Fibroblast of peridontal ligament (primary cell): ENCODE results near the gene PKP1.
A peak's percentile ranks its signal among the peaks of the same experiment; 100 is the strongest.

Experiments
- DNase-seq: peaks from one replicate; pipeline ENCODE4 v3.0.0-alpha.2; 2010; ENCODE audit errors: extremely low read depth

Gene PKP1

GRCh38 chr1:201260648-201261311 is 22.5 kb upstream of the PKP1 start:
- no peak for DNase-seq

GRCh38 chr1:201261771-201262547 is 21.3 kb upstream of the PKP1 start:
- no peak for DNase-seq

DNA sequence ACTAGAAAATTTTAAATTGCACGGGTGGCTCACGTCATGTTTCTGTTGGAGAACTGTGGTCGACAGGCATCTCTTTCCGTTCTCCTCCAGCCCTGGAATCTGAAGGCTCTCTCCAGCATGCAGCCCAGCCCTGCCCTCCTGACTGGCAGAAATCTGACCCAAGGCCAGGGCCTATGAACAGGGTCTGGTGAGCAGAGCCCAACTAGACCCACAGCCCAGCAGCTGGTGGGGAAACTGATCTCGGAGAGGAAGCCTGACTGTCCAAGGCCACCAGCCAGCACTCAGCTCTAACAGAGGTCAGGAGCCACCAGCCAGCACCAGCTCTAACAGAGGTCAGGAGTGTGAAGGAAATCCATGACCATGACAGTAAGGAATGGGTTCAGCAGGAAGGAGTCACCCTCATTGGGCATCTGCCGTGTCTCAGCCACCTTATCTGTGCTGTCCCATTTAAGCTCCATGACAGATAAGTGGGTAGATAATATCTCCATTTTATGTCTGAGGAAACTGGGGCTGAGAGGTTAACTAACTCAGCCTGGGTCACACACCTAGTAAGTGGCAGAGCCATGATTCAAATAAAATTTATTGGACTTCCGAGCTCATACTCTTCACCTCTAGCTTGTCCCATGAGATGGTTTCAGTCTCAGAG is 20.2 kb upstream of the PKP1 start:
- no peak for DNase-seq

GRCh38 chr1:201264072-201264471 is 19.2 kb upstream of the PKP1 start:
- no peak for DNase-seq

DNA sequence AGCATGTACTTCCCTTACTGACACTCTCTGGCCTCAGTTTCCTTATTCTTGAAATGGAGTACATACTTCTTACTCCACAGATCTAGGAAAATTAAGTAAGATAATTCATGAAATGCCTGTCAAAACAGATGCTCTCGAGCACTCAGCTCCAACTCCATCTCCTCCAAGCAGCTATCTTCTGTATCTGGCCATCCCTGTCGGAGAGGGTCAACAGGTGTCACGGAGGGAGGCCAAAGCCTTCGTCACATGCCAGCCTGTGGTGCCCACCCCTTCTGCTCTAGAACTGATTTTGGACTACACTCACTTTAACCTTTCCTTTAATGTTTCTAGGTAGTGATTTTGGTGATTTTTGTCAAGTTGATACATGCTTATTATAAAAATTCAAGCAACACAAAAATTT is 18.8 kb upstream of the PKP1 start:
- DNase-seq, result no peak

GRCh38 chr1:201265756-201266155 is 17.6 kb upstream of the PKP1 start:
- peak; percentile 14 for DNase-seq

DNA sequence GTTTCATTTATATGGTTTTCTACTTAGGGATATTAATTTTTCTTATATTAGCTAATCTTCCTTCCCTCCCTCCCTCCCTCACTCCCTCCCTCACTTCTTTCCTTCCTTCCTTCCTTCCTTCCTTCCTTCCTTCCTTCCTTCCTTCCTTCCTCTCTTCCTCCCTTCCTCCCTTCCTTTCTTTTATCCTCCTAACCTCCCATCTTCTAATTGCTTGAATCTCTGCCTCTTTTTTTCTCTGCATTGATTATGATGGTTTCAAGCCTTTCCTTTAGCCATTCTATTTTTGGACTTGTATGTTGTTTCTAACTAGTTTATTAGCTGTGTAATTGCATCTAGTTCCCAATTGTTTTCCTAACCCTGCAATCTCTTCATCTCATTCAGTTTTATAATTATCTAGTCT is 17.0 kb upstream of the PKP1 start:
- DNase-seq, result no peak

DNA sequence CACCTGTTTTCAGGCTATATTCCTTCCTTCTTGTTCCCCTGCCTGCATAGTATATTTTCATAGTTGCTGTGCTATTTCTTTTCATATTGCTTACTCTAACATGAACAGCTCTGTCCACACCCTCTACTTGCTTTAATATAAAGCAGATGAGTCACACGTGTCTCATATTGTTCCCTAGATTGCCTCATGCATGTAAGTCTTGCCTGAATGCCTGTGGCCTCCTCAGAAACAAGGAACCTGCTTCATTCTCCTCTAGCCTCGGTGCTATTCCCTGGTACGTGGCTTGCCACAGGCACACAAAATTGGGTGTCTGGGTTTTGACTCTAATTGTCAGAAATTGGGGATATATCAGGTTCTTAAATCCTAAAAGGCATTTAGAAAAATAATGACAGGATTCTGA is 16.5 kb upstream of the PKP1 start:
- peak; percentile 94 for DNase-seq

- DNase-seq, result peak; percentile 61
Measured at GRCh38 chr1:201267481-201268229, 15.7 kb upstream of the PKP1 start.

GRCh38 chr1:201268604-201269151 is 14.6 kb upstream of the PKP1 start:
- peak; percentile 47 for DNase-seq

- no peak for DNase-seq
Measured at GRCh38 chr1:201269281-201269680, 14.0 kb upstream of the PKP1 start.

- no peak for DNase-seq
Measured at GRCh38 chr1:201269900-201270410, 13.4 kb upstream of the PKP1 start.

- DNase-seq, result no peak
Measured at GRCh38 chr1:201270616-201271390, 12.5 kb upstream of the PKP1 start.

DNA sequence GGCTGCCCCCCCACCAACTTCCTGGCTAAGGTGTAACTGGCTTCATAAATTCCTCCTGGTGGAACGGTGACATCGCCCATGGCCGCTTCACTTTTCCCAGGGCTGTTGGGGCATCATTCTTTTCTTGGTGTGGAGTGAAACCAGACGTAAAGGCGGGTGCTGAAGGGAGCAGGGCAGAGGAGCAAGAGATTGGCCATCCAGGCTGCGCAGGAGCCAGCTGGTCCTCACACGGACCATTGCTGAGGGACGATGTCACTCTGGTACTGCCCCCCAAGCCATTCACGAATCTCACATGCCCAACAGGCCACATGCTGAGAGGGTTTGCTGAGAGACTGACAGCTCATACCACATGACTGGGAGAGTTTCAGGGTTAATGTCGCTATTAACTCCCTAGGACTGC is 10.5 kb upstream of the PKP1 start:
- no peak for DNase-seq

DNA sequence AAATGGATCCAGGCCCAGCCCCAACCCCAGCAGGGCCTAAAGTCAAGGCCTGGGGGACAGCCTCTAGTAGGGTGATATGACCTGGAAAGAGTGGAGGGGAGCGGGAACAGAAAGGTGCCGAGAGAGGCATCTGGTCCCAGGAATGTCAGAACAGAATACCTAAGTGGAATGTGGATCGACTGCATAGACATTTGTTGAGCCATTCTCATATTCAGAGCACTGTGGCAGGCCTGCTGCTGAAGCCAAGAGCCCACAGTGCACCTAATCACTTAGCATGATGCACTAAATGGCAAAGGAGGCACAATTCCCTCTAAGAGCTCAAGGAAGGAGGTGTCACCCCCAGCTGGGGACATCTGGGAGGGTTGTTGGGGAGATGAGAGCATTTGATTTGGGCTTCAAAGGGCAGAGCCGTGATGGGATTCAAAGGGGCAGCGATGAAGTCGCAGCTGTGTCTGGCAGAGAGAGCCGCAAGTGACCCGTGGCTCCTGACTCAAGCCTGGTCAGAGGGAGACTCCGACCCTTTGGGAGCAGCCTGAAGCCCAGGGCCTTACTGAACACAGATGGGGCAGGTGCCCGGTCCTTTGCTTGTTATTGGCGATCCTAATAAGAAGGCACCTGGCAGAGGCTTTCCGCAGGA is 8.6 kb upstream of the PKP1 start:
- no peak for DNase-seq

DNA sequence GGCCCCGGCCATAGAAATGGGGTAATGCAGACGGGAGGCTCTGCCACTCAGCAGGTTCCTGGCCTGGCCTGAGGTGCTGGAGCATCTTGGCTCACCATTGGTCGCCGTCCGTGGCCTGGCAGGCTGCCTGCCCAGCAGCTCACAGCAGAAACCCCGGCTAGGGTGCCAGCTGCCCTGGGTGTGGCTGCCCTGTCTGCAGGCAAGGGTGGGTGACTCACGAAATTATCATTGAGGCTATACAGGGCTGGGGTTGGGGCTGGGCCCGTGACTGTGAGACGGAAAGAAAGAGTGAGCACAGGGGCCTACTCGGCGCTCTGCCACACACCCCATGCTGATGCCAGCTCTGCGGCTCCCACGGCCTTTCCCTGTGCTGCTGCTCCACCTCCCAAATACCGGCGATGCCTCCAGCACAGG is 8.0 kb upstream of the PKP1 start:
- peak; percentile 64 for DNase-seq

DNA sequence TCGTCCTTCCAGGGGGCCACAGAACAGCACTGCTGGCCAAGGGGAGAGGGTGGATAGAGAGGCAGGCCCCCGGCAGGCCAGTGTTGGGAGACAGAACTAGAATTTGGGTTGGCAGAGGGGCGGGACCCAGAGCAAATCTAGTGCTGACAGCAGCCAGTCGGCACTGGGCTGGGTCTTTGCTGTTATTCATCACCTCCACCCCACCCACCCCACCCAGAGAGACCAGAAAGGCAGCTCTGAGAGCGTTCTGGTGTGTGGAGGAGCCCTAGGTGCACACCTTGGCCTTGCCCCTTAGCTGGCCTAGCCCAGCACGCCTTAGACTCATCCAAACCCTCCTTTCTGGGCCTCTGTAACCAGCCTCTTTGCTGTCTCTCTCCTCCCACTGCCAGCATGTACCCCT is 6.4 kb upstream of the PKP1 start:
- no peak for DNase-seq

GRCh38 chr1:201277441-201277840 is 5.9 kb upstream of the PKP1 start:
- no peak for DNase-seq

DNA sequence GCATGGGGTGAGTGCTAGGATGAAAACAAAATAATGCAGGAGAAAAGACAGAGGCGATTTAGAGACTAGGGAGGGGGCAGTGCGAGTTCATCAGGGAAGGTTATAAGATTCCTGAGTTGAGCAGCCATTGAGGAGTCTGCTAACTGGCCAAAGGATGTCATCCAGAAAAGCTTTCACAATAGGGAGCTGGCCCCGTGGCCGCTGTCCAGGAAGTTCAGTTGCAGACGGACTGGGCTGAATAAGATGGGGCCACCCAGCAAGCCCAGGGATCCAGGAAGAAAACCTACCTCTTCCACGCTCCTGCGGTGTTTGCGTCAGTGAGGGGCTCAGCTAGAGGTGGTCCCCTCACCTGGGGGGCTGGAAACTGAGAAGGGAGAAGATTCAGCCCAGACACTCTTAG is 4.0 kb upstream of the PKP1 start:
- peak; percentile 59 for DNase-seq

DNA sequence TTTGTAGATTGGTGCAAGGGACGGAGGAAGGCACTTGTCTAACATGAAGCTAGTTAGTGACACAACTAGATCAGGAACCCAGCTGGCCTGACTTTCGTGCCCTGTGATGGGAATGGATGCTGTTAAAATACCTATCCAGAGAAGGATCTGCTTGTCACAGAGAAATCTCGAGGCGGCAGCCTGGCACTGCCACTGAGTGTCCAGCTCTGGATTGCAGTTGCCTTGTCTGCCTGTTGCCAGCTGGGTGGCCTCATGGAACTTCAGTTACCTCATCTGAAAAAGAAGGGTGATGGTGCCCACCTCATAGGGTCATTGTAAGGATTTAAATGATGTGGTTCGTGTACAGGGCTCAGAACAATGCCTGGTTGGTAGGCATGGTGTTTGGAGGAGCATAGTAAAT is 2.4 kb upstream of the PKP1 start:
- DNase-seq, result no peak

DNA sequence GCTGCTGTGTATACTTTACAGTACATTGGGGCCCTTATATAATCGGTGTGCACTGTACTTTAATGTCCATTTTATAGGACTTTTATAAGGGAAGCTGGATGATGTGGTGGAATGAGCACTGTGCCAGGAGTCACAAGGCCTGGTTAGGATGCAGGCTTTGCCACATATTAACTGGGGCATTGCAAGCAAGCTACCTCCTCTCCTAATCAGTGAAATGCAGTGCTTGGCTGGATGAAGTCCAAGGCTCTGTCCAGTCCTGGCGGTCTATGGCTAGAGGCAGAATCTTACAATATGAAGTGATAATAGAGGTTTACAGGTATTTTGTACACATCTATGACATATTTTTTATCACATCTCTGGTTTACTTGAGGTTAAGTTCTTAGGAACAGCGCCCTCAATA is 1.7 kb upstream of the PKP1 start:
- no peak for DNase-seq
